ENCODE measurements around the gene ANKRD36C.
"Not testable (repeated sequence)": the region's sequence is repeated elsewhere in the genome, so short reads cannot be mapped to it uniquely, and the experiment has no call there.

DNA sequence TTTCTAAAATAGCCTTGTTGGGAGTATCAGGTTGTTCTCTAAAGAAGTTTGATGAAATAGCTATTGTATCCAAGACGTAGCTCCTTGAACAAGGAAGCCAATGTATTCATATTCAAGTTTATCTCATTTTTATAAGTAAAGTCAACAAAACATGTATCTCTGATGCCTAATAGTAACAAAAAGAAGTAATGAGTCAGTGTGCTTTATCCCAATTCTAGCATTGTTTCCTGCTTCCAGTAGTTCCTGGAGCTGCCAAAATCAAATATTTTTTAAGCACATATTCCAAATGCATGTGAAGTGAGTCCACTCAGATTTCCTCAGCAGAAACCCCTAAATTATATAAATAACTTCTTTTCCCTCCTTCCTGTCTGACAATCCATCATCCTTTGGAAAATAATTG lies 74.6 kb downstream of the ANKRD36C start:
- TF ChIP-seq CTCF, POLR2A (IDR thresholded peaks at IDR 0.05): not testable (repeated sequence)
